HG03342 (cell line): ENCODE results near the gene ATP2B2.
"Not testable (repeated sequence)": the region's sequence is repeated elsewhere in the genome, so short reads cannot be mapped to it uniquely, and the experiment has no call there.

Experiments
- ATAC-seq: cut with Tn5 transposase; IDR thresholded peaks from one replicate; pipeline ENCODE4 v1.9.1; 2021; ENCODE audit warnings: mild to moderate bottlenecking, moderate library complexity; ENCODE audit not compliant: unreplicated experiment

Gene ATP2B2

DNA sequence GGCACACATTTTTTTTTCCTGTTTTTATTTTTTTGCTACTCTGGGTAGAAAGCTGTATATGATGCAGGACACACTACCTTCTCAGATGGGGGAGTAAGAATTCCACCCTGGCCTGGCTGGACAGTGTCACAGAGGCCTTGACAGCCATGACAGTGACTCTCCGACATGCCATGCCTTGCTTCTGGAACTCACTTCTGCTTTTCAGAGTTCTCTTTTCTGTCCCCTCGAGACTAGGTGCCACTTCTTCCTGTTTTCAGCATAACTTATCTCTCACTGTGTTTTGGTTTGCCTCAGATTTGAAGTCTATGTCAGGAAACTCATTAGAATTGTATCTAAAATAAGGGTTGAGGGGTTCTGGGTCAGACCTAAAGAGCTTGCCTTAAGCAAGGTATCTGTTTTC lies 115.4 kb downstream of the ATP2B2 start:
- ATAC-seq, result peak; percentile 83

DNA sequence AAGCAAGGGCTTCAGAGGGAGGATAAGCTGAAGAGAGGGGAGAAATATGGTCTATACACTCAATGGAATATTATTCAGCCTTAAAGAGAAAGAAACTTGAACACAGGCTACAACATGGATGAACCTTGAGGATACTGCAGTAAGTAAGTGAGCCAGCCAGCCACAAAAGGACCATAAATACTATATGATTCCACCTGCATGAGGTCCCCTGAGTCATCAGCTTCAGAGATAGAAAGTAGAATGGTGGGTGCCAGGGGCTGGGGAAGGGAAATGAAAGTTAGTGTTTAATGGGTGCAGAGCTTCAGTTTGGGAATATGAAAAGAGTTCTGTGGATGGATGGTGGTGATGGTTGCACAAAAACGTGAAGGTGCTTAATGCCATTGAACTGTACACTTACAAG lies 116.0 kb downstream of the ATP2B2 start:
- ATAC-seq, result peak; percentile 41

- ATAC-seq, result no peak
Measured at GRCh38 chr3:10387881-10388609, 117.3 kb downstream of the ATP2B2 start.

- no peak for ATAC-seq
Measured at GRCh38 chr3:10386121-10386520, 119.3 kb downstream of the ATP2B2 start.

DNA sequence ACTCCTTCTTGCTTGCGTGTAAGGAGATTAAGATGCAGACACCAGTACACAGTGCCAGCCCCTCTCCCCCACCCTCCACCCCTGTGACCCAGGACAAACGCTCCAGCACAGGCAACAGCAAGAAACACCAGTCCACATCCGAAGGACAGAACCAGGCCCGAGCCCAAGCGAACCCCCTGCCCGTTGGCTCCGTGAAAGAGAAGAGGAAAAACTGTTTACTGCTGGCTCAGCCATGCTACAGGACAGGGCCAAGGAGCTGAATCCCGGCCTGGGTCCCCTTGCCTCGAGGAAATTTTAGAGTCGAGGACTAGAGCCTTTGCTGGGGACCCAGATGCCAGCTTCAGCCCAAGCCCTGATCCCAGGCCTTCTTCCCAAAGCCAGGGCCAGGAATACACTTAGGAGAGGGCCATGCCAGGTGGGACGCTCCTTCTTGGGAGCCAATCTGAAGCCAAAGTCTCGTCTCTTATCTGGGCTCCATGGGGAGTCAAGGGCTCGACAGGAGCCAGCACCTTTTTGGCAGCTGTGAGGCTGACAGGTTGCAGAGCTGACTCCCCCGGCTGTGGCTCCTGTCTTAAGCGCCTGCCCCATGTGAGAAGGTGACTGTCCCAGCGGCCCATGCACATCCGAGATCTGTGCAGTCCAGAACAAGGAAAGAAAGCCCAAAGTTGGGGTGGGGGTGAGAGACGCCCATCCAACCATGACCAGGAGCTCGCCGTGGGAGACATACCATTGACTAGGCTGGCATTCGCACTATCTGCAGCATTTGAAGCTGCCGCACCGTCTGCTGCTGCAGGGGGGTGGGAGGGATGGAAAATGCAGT lies 120.6 kb downstream of the ATP2B2 start:
- ATAC-seq, result no peak

DNA sequence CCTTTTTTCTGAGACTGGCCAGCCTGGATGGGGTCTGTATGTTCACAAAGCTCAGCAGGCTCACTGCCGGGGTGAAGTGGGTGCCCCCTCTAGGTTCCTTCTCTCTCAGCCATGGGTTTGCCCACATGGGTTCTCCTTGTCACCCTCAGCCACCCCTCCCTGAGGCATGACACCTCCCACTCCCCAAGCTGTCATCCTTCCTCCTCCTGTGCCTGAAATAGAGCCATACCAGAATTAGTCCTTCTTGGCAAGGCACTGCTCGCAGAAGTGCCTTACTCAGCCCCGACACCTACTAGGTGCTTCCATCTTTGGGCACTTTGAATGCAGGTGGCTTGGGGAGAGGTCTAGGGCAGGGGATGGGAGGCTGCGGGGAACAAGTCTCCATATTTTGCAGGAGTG lies 121.5 kb downstream of the ATP2B2 start:
- no peak for ATAC-seq

GRCh38 chr3:10382892-10383849 lies 122.2 kb downstream of the ATP2B2 start:
- ATAC-seq, result no peak

GRCh38 chr3:10382445-10382844 lies 122.9 kb downstream of the ATP2B2 start:
- ATAC-seq, result not testable (repeated sequence)

DNA sequence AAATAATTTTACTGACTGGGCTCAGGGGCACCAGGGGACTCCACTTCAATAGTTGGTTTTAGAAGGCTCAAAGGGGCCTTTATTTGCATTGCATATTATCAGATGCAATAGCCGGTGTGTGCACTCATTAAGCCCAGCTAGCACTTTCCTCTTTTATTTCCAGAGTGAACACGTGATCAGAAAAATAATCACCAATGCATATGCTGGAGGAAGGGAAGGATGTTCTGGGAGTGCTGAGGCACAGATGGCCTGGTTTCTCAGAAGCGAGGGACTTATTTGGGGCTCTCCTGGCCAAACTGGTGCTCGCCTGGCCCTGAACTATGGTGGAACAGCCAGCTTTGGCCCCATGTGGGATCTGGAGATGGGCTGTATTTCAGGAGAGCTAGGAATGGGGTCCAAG lies 124.0 kb downstream of the ATP2B2 start:
- no peak for ATAC-seq

DNA sequence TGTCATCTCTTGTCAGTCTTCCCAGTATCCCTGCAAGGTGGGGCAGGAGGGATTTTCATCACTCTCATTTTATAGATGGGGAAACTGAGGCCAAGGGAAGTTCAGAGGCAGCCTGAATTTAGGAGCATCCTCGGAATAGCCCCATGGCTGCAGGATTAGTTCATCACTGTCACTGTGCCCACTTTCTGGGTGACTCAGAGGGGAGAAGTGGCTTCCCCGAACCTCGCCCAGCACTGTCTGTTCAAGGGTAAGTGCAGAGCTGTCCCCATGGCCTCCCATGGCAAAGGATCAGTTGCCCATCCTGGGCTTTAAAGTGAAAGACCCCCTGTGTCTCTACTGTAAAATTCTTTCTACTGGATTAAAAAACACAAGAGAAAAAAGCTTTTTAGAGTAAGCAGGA lies 124.5 kb downstream of the ATP2B2 start:
- no peak for ATAC-seq

GRCh38 chr3:10379961-10380360 lies 125.4 kb downstream of the ATP2B2 start:
- no peak for ATAC-seq

DNA sequence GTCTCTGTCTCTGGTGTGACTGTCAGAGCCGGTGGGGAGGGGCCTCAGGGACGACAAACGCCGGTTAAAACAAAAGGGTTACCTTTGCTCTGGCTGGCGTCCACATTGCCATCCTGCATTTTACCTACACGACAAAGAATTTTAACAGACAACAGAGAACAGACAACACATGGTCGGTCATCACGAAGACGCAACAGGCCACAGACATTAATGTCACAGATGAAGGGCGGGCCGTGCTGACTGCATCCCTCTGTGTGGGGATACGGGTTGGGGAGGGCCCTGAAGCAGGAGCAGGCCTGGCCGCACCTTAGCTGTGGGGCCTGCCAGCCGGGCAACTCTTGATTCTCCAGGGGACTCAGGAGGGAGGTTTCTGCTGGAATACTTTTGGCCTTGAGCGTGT lies 126.2 kb downstream of the ATP2B2 start:
- ATAC-seq, result no peak

DNA sequence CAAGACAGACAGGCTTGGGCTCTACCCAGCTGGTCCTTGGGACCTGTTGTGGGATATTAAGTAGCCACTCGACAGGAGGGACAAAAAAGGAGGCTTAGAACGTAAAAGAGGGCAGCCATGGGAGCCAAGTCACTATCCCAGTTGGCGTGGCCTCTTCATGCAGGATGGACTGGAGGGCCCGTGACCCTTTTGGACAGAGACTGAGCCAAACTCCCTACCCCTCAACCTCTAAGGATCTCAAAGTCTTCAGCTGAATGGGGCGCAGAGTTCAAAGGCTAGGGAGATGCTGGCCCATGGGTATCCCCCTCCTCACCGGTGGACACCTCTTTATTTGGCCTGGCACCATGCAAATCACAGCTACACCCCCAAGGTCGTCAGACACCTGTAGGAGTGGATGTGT lies 126.6 kb downstream of the ATP2B2 start:
- ATAC-seq, result no peak

DNA sequence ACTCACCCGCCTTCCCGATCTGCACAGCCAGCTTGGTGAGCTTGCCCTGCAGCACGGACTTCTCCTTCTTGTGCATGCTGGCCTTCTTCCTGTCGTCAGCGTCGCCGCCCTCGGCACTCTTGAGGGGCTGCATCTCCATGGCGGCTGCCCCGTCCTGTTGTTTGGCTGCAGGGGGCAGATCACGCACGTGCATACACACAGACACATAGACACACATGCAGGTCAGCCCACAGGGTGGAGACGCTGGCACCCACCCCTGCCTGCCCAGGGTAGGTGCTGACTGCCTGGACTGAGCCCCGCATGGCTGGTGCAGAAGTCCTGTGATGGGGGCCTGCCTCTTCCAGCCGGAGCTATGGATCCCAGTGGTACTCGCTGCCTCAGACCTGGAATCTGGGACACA lies 127.1 kb downstream of the ATP2B2 start:
- ATAC-seq, result no peak

GRCh38 chr3:10377148-10377725 lies 128.1 kb downstream of the ATP2B2 start:
- no peak for ATAC-seq

- no peak for ATAC-seq
Measured at GRCh38 chr3:10376353-10376752, 129.0 kb downstream of the ATP2B2 start.

DNA sequence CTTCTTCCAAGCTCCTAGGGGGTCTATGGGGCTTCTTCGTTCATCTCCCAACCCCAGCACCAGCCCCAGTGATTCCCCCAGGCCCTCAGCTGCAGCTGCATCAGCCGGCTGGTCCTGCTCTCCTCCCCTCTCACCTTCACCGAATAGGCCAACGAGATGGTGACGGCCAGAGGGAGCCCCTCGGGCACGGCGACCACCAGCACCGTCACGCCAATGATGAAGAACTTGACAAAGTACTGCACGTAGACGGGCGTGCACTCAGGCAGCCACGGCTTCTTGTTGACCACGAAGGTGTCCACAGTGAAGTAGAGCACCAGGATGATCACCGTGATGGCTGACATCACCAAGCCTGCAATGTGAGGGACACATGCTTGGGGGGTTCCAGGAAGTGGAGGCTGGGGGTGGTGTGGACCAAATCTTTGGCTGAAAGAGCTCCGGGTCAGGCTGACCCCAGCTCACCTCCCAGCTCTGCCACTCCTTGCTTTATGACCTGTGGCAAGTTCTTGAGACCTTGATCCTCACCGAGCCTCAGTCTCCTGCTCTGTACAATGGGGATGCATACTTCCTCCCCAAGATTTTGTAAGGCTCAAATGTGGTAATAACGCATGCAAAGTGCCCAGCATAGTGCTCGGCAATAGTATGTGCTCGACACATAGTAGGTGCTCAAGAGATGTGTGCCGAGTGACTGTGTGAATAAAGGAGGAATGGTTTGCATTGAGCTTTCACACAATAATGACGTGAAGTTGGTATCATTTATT lies 129.9 kb downstream of the ATP2B2 start:
- no peak for ATAC-seq

DNA sequence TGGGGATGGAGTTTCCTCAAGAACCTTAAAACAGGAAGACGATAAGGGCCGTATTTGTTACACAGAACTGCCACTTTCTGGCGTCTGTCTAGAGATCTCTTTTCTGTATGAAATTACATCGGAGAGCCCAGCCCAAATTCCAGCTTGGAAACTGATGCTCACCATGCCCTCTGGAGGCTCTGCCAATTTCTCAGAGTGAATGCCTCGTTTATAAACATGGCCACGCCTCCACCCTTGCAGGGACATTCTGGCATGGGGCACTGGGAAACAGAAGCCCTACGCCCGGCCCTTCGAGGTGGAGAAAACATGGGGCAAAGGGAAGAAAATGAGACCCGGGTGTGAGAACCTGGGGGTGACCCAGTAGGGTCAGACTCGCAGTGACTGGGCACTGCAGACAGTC lies 131.1 kb downstream of the ATP2B2 start:
- ATAC-seq, result no peak

GRCh38 chr3:10373686-10374261 lies 131.6 kb downstream of the ATP2B2 start:
- no peak for ATAC-seq

- ATAC-seq, result no peak
Measured at GRCh38 chr3:10371789-10372188, 133.6 kb downstream of the ATP2B2 start.
